BJ (cell line): ENCODE measurements around the gene PREP. TPM values are rescaled to one million over a fixed set of nuclear protein-coding genes. Genes with fewer than 3 reads are reported as not detected.

Experiments used
- CTCF ChIA-PET: fragments of 350-600 bp; formaldehyde crosslinking; extraction: SDS; loops from one replicate; lab custom pipeline; 2021; ENCODE audit warnings: antibody characterized with exemption, inconsistent platforms; lab: Yijun Ruan, JAX
- POLR2A ChIA-PET: fragments of 300-600 bp; sonication (Branson Sonifier 250); formaldehyde crosslinking; extraction: SDS; loops from one replicate; lab custom pipeline; 2021; ENCODE audit warnings: antibody characterized with exemption; lab: Charles Lee
- DNase-seq: peaks from one replicate; pipeline ENCODE4 v3.0.0-alpha.2; 2011; ENCODE audit warnings: low read depth
- H3K27me3 ChIP-seq: 2 replicates; pipeline ENCODE4 v1.6.0; 2011; ENCODE audit warnings: low read length; ENCODE audit not compliant: control insufficient read depth, insufficient read depth
- H3K36me3 ChIP-seq: 2 replicates; pipeline ENCODE4 v1.5.1; 2011; ENCODE audit warnings: low read length; ENCODE audit not compliant: control insufficient read depth, insufficient read depth
- H3K4me3 ChIP-seq: 2 replicates; pipeline ENCODE4 v1.5.1; 2011; ENCODE audit warnings: low read depth, mild to moderate bottlenecking, control low read depth, low read length
- CTCF ChIP-seq: IDR thresholded peaks from 2 replicates; pipeline ENCODE4 v1.5.1; 2011; ENCODE audit warnings: low read depth, mild to moderate bottlenecking, control low read depth, inconsistent platforms, low read length, moderate library complexity; ENCODE audit not compliant: insufficient read depth
- polyA plus RNA-seq: library from polyadenylated mRNA; depleted of rRNA; stranded (reverse); fragments of >200 nt; gene quantifications from 2 replicates; pipeline ENCODE4 v1.2.3, GENCODE V29; 2011

Gene PREP
- polyA plus RNA-seq, 1 experiment = 10.8 TPM

- ChIA-PET POLR2A (no interaction called here), CTCF (interaction anchor here (1.1 kb wide), 1 partner anchor 12 kb away, joined by 3 read pairs; no protein-coding TSS in a partner anchor)
- H3K4me3 ChIP-seq = no peak overlapping the region
- no peak for TF ChIP-seq CTCF
- DNase-seq = no peak
- no peaks in the 10 kb centered on the region for H3K27me3 ChIP-seq
- H3K36me3 ChIP-seq = peaks cover 4% of the 10 kb centered on the region
These were observed 126.5 kb downstream of the PREP start for GRCh38 chr6:105276374-105276773.

GRCh38 chr6:105275542-105275941 lies 127.3 kb downstream of the PREP start:
- DNase-seq = no peak
- TF ChIP-seq CTCF = no peak
- CTCF ChIA-PET = no interaction called here

GRCh38 chr6:105274678-105275077 lies 128.2 kb downstream of the PREP start:
- Histone ChIP-seq H3K4me3 (no peak overlapping the region), H3K27me3 (no peaks in the 10 kb centered on the region), H3K36me3 (peaks cover 4% of the 10 kb centered on the region)
- ChIA-PET CTCF (no interaction called here), POLR2A (interaction anchor here (0.6 kb wide), 1 partner anchor 12 kb away, joined by 3 read pairs; no protein-coding TSS in a partner anchor)
- DNase-seq = no peak
- no peak for TF ChIP-seq CTCF

More at GRCh38 chr6:105275542-105275941, 127.3 kb downstream of the PREP start:
- peaks cover 4% of the 10 kb centered on the region for H3K36me3 ChIP-seq
- no peaks in the 10 kb centered on the region for H3K27me3 ChIP-seq
- no peak overlapping the region for H3K4me3 ChIP-seq
- POLR2A ChIA-PET = no interaction called here

GRCh38 chr6:105273589-105273988 lies 129.3 kb downstream of the PREP start:
- peaks cover 4% of the 10 kb centered on the region for H3K36me3 ChIP-seq
- H3K4me3 ChIP-seq = no peak overlapping the region
- no peaks in the 10 kb centered on the region for H3K27me3 ChIP-seq
- DNase-seq = no peak
- CTCF ChIA-PET = interaction anchor here (1.0 kb wide), 2 partner anchors 10 to 12 kb away, joined by 3 read pairs; no protein-coding TSS in a partner anchor
- POLR2A ChIA-PET = no interaction called here
- TF ChIP-seq CTCF = no peak

- Histone ChIP-seq H3K27me3 (no peaks in the 10 kb centered on the region), H3K4me3 (no peak overlapping the region), H3K36me3 (peaks cover under 1% of the 10 kb centered on the region; the same call in 1 of the 2 replicates)
- ChIA-PET CTCF (interaction anchor here (1.0 kb wide), 2 partner anchors 9 to 13 kb away, joined by 3 read pairs; no protein-coding TSS in a partner anchor), POLR2A (no interaction called here)
- TF ChIP-seq CTCF = no peak
- no peak for DNase-seq
These were observed 130.1 kb downstream of the PREP start for GRCh38 chr6:105272786-105273185.
